ENCODE data around the gene COL5A1.

- TF ChIP-seq CTCF (IDR thresholded peaks at IDR 0.05) (no peak), POLR2A (IDR thresholded peaks at IDR 0.05) (no peak)
These were observed 102.2 kb downstream of the COL5A1 start for GRCh38 chr9:134743853-134744252.

Measured in Peyer's patch (tissue), 4 donors.